ENCODE measurements around the gene NFATC3.

NFATC3 gene

DNA sequence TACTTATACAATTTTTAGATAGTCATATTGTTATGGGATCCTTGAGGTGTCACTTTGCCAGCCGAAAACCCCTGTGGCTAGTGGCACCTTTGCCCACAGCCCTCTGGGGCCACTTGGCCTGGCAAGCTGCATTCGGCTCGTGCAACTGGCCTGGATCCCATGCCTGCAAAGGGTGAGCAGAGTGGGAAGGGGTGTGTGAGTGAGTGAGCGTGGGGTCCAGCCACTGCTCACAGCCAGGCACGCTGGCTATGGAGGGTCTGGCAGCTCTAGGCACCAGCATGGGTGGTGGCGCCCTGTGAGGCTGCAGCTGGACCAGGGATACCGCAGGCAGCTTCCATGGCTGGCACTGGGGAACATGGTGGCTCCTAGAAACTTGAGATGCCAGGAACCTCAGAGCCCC is 101.7 kb downstream of the NFATC3 start:
- no peak for DNase-seq (ENCODE audit: low spot score)

DNA sequence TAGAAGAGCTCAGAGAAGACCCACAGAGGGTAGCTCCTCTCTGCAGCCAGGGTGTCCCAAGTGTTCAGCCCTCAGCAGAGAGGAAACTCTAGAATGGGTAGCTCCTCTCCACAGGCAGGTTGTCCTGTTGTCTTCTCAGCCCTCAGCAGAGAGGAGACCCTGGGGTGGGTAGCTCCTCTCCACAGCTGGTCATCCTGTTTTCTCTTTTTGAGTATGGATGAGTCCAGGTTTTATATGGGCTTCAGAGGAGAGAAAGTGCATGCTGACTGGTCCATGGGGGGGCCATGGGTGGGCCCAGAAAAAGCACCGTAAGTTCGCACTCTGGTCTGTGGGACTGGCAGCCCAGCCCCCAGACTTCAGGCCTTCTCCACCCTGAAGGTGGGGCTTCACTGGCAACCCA is 102.3 kb downstream of the NFATC3 start:
- no peak for DNase-seq (ENCODE audit: low spot score)

DNA sequence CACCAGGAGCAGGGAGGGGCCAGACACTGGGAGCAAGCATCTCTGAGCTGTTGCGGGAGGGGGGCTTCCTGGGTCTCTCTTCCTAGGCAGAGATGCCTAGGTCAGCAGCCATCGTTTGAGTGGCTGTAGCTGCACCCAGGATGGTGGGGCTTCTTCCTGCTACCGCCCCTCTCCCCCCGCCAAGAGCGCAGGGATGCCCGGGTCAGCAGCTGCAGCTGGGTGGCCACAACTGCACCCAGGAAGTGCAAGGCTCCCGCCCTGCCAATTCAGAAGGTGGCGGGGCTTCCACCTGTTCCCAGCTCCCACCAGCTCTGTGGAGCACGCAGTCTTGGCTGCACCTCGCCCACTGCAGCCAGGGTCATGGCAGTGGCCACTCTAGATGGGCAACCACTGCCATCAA is 103.0 kb downstream of the NFATC3 start:
- no peak for DNase-seq (ENCODE audit: low spot score)

DNA sequence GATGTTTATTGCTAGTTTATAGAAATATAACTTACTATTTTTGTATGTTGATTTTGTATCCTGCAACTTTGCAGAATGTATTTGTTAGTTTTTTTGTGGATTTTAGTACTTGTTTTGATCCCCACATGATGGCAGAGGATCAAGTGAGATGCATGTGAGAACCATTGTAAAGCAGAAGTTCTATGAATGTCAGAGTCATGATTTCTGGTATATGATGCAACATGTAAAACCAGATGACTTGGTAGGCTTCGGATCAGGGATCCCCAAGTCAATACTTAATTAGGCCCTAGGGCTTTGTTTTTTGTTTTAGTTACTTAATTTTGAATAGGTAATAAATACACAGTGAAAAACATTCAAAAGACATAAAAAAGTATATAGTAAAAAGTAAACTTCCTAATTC is 104.9 kb downstream of the NFATC3 start:
- DNase-seq (ENCODE audit: low spot score) = no peak

DNA sequence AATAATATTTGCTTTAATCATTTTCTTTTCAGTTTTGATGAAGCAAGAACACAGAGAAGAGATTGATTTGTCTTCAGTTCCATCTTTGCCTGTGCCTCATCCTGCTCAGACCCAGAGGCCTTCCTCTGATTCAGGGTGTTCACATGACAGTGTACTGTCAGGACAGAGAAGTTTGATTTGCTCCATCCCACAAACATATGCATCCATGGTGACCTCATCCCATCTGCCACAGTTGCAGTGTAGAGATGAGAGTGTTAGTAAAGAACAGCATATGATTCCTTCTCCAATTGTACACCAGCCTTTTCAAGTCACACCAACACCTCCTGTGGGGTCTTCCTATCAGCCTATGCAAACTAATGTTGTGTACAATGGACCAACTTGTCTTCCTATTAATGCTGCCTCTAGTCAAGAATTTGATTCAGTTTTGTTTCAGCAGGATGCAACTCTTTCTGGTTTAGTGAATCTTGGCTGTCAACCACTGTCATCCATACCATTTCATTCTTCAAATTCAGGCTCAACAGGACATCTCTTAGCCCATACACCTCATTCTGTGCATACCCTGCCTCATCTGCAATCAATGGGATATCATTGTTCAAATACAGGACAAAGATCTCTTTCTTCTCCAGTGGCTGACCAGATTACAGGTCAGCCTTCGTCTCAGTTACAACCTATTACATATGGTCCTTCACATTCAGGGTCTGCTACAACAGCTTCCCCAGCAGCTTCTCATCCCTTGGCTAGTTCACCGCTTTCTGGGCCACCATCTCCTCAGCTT is 105.8 kb downstream of the NFATC3 start:
- DNase-seq (ENCODE audit: low spot score) = no peak

DNA sequence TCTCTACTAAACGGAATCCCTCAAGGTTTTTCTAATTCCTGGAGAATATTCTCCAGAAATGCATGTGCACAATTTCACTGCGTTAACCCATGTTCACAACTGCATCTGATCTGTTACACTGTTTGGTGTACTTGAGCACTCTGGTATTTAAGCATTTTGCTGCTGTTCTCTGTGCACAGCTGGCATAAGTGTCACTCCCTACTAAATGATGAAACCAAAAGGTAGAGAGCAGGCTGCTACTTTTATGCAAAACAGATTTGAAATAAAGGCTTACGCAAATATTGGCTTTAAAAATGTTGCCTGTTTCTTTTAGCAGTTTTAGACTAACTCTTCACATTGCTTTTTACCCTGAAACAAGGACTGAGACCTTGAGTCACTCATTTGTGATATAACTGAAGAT is 109.1 kb downstream of the NFATC3 start:
- DNase-seq (ENCODE audit: low spot score) = no peak

DNA sequence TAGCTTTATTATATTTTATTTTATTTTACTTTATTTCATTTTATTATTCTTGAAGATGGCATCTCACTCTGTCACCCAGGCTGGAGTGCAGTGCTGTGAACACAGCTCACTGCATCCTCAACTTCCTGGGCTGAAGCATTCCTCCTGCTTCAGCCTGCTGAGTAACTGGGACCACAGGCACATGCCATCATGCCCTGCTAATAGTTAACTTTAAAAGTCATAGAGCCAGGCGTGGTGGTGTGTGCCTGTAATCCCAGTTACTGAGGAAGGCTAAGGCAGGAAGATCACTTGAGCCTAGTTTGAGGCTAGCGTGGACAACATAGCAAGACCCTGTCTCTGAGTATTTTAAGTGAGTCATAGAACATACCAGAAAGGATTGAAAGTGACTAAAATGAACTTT is 112.1 kb downstream of the NFATC3 start:
- DNase-seq (ENCODE audit: low spot score) = no peak

DNA sequence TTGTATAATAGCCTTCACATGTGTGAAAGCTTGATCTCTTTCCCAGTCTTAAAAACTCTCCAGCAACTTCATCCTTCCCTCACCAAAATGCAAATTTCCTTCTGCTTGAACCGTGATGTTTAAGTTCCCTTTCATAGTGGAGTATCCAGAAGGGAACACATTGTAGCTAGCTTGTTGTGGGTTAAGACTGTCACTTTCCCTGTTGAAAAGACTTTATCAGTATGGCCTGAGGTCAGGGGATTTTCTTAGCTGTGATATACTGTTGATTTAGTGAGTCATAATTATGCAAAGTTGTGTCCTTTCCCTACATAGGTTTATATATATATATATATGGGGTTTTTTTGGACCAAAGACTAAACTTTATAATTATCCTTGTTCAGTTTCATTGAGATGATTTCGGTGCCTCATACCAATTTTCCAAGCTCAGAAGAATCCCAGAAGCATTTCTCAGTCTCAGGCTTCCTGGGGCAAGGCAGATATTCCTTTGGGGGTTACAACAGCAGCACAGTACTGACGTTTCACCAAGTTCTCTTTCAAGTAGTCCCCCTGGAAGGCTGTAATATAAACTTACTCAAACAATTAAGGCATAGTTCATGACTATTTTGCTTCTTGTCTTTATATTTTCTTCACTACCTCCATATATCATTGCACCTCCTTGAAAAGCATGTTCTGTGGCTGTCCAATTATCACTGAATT is 115.1 kb downstream of the NFATC3 start:
- DNase-seq (ENCODE audit: low spot score) = no peak

DNA sequence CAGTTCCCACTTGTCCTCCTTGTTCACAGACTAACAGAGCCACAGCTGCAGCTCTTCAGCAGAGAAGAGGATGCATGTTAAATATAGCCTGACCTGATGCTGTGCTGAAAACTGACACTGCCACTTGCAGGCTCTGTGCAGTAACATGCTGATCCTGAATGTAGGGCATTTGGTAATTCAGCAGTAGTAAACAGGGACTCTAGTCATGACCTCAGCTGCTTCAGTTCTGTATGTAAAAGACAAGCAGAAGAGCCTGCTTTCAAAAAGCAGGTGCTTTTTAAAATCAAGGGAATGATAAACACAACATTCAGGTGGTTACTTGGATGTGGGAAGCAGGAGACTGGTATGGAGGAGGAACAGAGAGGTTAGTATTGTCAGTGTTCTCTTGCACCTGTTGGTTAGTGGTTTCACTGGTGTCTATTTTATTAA is 116.9 kb downstream of the NFATC3 start:
- DNase-seq (ENCODE audit: low spot score) = no peak

DNA sequence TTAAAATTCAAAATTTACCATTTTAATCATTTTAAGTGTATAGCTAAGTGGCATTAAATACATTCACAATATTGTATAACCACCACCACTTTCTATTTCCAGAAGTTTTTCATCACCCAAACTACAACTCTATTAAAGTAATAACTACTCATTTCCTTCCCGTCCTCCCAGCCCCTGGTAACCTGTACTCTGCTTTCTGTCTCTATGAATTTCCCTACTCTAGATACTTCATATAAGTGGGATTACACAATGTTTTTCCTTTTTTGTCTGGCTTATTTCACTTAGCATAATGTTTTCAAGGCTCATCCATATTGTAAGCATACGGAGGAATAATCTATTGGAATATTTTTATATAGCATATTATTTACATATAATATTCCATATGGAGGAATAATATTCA is 121.1 kb downstream of the NFATC3 start:
- DNase-seq (ENCODE audit: low spot score) = no peak

DNA sequence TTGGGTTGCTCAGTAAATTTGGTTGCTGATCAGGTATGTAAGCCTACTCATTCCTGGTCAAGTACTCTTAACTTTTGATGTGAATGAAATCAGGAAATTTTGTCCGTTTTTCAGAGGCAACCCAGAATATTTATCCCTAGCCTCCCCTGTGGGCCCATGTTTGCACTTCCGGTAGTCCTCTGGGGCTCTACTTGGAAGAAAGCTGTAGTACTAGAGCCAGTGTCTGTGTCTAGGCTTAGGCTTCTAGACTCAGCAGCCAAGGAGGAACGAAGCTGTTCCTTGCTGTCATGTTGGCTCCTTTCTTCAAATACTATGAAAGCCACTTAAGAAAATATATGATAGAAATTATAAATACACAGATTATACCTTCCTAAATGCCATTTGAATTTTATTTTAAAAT is 129.6 kb downstream of the NFATC3 start:
- no peak for DNase-seq (ENCODE audit: low spot score)

DNA sequence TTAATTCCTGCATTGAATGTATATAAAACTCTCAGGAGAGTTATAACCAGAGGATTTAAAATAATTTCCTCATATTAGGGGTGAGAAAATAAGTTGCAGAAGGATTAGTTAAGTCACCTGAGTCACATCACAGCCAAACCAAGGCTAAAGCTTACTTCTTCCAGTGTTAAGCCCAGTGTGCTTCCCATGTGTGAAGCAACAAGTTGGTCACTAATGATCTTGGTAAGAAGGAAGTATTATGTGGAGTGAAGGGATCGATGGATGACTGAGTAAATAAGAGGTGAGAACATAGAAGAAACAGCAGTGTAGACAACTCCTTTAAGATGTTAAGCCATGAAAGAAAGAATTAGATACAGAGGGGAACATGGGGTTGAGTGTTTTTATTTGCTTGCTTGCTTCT is 130.1 kb downstream of the NFATC3 start:
- DNase-seq (ENCODE audit: low spot score) = no peak

DNA sequence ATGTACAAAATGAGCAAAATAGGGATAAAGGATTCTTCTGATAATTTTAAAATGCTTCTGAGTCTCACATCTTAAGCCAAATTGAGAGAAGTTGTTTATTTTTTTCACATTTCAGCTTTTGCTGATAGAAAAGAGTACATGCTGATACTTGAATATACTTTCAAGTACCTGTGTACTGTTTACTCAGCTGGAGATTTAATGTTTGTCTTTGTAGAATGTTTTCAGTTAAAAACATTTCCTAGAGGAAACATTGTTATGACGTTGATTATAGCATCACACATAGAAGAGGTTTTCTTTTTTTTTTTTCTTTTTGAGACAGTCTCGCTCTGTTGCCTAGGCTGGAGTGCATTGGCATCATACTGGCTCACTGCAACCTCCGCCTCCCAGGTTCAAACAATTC is 131.1 kb downstream of the NFATC3 start:
- DNase-seq (ENCODE audit: low spot score) = no peak

DNA sequence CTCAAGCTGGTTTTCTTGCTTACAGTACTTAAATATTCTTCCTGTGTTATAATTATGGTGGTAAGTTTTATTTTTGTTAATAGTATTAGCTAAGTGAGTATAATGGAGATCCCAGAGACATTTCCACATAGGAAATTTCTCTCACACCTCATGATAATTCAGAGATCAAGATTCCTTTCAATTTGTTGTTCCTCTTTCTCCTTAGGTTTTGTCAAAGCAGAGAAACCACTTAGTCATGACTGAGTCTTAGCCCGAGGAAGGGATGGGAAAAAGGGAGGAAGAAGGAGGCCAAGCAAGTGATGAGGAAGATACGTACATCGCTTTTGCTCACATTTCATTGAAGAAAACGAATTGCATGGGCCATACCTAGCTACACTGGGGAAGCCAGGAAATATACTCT is 132.3 kb downstream of the NFATC3 start:
- no peak for DNase-seq (ENCODE audit: low spot score)

DNA sequence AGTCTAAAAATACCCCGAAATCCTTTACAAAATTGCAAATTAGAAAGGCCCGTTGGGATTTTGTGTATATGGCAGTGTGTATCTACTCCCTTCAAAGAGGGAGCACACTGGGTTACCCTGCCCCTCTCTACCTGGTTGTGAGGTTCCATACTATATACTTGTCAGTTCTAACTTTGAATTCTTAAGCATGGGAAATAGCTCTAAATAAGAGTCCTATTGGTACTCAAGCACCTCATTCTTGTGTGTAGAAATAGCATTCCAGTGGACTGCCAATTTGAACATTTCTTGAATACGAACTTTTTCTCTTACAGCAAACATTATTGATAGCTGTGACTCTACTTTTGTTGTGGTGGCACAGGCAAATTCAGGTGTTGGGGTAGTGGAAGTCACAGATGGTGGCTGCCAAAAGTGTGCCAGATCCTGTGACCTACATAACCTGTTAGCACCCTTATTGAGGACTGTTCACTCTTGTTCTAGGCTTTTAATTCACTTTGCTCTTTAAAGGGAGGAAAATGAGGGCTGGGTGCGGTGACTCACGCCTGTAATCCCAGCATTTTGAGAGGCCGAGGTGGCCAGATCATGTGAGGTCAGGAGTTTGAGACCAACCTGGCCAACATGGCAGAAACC is 134.7 kb downstream of the NFATC3 start:
- DNase-seq (ENCODE audit: low spot score) = no peak

DNA sequence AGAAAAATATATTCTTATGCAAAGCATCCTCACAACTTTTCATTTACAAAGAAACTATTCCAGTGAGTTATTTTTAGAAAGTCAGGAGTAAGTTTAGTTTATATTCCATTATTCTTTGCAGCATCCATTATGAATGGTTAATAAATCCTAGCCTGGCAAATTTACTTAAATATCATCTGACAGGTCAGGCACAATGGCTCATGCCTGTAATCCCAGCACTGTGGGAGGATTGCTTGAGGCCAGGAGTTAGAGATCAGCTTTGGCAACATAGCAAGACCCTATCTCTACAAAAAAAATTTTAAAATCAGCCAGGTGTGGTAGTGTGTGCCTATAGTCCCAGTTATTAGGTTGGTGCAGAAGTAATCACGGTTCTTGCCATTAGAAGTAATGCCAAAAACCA is 137.9 kb downstream of the NFATC3 start:
- no peak for DNase-seq (ENCODE audit: low spot score)

DNA sequence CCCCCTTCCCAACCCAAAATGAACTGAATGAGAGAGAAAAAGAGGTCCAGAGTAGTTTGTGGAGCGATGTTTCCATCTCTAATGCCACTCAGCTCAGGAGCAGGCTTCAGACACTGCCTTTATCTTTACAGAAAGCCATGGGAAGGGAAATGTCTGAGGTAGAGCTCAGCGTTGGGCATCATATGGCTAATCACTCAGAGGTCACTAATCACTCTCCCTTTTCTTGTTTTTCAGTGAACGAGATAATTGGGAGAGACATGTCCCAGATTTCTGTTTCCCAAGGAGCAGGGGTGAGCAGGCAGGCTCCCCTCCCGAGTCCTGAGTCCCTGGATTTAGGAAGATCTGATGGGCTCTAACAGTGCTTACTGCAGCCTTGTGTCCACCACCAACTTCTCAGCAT is 140.9 kb downstream of the NFATC3 start:
- DNase-seq (ENCODE audit: low spot score) = no peak

DNA sequence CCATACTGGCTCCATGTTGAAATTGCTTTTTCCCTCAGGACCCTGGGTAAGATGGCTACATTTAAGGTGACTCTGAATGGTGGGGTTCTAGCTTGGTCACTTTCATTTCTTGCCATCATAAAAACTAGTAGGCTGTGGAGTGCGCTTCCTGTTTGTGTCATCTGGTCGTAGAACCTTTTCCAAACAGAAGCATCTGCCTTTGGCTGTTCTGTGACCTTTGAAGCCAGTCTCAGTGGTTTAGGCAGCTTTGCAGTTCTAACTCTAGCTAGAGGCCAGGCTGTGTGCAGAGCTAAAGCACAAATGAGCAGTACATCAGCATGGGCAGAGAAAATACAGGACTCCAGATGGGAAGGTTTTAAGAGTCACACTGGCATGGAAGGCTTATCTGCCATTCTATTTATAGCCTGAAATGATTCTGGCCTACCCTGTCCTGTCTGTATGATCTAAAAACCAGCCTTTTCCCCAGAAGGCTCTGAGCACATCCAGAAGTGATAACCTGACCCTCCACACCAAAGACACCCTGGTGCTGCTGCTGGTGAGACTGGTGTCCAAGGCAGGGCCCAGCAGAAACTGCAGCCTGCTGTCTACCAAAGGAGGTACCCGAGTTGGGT is 142.1 kb downstream of the NFATC3 start:
- DNase-seq (ENCODE audit: low spot score) = no peak

DNA sequence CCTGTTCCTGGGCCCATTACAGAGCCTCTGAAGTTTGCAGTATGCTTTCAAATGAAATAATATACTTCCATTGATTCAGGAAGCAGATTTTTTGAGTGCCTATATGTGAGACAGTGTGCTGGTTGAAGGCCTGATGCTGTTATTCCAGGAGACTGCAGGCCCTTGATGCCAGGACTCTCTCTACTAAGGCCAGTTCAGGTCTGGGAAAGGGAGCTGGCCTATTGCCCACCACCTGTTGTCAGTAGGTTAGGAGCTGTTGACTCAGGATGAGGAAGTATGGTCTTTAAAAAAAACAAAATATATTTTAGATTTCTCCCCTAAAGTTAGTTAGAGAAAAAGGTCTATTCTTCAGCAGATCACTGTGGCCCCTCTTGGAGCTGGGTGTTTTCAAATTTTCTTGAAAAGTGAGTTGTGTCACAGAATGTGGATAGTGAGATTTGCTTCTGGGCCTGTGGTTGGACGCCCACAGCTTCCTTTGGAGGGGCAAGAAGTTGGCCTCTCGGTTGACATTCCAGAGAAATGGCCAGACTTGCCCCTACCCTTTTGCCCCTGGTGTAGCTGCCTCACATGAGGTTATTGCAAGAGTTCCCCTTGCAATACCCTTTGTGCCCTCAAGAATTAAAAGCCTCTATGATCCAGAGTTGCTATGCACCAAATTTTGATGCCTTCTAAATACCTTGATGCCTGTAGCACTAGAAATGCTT is 142.8 kb downstream of the NFATC3 start:
- DNase-seq (ENCODE audit: low spot score) = no peak

DNA sequence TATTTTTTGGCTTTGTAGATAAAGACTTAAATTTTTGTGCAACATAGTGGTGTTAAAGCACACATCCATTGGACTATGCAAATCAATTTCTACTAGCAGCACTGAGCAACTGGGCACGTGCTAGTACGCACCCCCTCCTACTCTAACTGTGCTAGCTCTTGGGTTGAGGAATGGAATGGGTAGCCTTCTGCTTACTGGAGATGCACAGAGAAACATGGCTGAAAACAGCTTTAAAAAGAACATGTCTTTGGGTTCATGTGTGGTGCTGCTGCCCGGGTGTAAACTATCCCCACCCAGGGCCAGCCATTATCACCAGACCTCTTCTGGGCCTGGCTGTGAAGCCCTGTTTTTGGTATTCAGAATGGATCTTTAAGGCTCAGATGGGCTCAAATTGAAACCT is 143.5 kb downstream of the NFATC3 start:
- no peak for DNase-seq (ENCODE audit: low spot score)

DNA sequence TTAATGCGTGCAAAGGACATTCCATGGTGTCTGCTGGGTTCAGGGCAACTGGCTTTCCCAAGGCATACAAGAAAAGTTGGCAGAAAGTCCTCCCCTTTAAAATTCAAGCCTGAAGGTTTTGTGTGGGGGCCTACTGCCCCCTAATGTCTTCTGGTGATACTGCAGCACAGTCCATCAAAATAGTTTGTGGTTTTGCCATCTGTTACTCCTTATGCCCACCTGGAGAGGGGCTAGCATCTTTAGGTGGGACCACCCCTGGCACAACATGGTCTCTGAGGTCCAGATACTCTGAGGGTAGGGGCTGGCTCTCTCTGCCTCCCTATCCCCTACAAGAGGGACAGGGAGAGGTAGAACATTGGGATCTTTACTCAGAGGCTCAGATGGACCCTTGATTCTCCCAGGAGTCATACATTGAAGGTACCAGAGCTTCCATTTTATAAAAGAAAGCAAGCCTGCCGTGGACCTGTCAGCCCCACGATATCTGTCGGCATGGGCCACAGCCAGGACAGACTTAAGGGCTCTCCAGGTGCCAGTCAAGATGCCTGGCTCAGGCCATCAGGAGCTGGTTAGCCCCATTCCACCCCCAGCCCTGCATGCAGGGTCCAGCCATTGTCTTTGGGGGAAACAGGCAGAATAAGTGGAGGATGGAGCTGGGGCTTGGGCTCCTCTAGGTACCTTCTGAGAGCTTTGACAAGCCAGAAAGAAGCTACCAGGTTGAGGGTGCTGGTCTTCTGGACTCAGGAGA is 144.4 kb downstream of the NFATC3 start:
- peak; percentile 48 for DNase-seq (ENCODE audit: low spot score)
